AG10803 (cell line): ENCODE measurements around the gene DOCK4.
"Not testable (repeated sequence)": the region's sequence is repeated elsewhere in the genome, so short reads cannot be mapped to it uniquely, and the experiment has no call there.

Source experiments
- DNase-seq: peaks from one replicate; pipeline ENCODE4 v3.0.0; 2010; ENCODE audit warnings: low read depth
- H3K4me3 ChIP-seq: 2 replicates; pipeline ENCODE4 v1.5.1; 2011; ENCODE audit warnings: mild to moderate bottlenecking, low read length, control low read depth
- TF ChIP-seq, protein P1 (sequence below): conservative IDR thresholded peaks from 2 replicates; pipeline ENCODE4 v1.5.1; 2011; ENCODE audit warnings: mild to moderate bottlenecking, low read length, control low read depth, inconsistent platforms

DOCK4 gene, protein sequence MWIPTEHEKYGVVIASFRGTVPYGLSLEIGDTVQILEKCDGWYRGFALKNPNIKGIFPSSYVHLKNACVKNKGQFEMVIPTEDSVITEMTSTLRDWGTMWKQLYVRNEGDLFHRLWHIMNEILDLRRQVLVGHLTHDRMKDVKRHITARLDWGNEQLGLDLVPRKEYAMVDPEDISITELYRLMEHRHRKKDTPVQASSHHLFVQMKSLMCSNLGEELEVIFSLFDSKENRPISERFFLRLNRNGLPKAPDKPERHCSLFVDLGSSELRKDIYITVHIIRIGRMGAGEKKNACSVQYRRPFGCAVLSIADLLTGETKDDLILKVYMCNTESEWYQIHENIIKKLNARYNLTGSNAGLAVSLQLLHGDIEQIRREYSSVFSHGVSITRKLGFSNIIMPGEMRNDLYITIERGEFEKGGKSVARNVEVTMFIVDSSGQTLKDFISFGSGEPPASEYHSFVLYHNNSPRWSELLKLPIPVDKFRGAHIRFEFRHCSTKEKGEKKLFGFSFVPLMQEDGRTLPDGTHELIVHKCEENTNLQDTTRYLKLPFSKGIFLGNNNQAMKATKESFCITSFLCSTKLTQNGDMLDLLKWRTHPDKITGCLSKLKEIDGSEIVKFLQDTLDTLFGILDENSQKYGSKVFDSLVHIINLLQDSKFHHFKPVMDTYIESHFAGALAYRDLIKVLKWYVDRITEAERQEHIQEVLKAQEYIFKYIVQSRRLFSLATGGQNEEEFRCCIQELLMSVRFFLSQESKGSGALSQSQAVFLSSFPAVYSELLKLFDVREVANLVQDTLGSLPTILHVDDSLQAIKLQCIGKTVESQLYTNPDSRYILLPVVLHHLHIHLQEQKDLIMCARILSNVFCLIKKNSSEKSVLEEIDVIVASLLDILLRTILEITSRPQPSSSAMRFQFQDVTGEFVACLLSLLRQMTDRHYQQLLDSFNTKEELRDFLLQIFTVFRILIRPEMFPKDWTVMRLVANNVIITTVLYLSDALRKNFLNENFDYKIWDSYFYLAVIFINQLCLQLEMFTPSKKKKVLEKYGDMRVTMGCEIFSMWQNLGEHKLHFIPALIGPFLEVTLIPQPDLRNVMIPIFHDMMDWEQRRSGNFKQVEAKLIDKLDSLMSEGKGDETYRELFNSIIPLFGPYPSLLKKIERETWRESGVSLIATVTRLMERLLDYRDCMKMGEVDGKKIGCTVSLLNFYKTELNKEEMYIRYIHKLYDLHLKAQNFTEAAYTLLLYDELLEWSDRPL (N-terminal part only)

DNA sequence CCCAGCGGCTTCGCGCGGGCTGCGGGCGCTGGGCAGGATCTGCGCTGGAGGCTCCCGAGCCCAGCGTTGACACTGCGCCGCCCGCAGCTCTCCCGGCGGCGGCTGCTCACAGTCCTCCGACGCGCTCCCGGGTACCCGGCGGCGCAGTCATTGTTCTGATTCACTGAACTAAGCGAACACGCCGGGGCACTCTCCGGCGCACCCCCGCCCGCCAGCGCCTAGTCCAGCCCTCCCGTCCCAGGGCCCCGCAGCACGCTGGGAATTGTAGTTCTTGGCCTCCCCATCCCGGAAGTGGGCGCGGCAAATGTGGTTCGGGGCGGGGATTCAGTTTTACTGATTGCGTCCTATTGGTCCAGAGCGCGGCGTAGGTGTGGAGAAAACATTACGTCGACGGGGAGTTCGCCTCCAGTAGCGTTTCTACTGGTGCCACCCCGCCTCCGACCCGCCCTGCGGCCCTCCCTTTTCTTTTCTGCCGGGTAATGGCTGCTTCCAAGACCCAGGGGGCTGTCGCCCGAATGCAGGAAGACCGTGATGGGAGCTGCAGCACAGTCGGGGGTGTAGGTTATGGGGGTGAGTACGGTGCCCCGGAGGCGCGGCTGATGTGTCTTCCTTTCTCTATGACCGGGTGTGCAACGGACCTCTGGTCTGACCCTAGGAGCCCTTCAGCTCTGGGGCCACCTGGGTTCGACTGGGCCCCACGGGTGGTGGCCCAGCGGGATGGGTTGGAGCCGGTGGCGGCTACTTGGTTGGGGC is at the start of gene DOCK4, which contains the start of gene ZNF277:
Gene DOCK4 (minus strand): TSS at position 162 of the 753 bp plus-strand sequence. CDS start 261 bp downstream, outside the sequence.
Gene ZNF277 (plus strand): TSS at position 458 of the 753 bp plus-strand sequence. CDS start 22 bp downstream, at position 480.
- TF ChIP-seq, protein P1, sequence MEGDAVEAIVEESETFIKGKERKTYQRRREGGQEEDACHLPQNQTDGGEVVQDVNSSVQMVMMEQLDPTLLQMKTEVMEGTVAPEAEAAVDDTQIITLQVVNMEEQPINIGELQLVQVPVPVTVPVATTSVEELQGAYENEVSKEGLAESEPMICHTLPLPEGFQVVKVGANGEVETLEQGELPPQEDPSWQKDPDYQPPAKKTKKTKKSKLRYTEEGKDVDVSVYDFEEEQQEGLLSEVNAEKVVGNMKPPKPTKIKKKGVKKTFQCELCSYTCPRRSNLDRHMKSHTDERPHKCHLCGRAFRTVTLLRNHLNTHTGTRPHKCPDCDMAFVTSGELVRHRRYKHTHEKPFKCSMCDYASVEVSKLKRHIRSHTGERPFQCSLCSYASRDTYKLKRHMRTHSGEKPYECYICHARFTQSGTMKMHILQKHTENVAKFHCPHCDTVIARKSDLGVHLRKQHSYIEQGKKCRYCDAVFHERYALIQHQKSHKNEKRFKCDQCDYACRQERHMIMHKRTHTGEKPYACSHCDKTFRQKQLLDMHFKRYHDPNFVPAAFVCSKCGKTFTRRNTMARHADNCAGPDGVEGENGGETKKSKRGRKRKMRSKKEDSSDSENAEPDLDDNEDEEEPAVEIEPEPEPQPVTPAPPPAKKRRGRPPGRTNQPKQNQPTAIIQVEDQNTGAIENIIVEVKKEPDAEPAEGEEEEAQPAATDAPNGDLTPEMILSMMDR, result no peak
- peak within 1 kb of the TSS; percentile 94 for H3K4me3 ChIP-seq
- DNase-seq, result peak; percentile 98

DNA sequence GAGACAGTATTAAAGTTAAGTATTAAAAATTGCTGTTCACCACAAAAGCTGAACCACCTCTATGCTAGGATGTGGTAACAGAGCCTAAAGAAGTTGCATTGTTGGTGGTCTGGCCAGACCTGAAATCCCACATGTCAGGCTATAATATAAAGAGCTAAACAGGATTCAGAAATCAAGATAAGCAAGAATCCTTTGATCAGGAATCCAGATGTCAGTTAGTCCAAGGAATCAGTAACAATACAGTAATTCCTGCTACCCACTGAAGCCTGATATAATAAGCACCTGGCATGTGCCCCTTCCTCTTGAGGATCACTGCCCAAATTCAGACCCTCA is 49.2 kb upstream of the DOCK4 start:
- TF ChIP-seq, protein P1, result no peak
- DNase-seq, result no peak
- H3K4me3 ChIP-seq, result no peak overlapping the region

DNA sequence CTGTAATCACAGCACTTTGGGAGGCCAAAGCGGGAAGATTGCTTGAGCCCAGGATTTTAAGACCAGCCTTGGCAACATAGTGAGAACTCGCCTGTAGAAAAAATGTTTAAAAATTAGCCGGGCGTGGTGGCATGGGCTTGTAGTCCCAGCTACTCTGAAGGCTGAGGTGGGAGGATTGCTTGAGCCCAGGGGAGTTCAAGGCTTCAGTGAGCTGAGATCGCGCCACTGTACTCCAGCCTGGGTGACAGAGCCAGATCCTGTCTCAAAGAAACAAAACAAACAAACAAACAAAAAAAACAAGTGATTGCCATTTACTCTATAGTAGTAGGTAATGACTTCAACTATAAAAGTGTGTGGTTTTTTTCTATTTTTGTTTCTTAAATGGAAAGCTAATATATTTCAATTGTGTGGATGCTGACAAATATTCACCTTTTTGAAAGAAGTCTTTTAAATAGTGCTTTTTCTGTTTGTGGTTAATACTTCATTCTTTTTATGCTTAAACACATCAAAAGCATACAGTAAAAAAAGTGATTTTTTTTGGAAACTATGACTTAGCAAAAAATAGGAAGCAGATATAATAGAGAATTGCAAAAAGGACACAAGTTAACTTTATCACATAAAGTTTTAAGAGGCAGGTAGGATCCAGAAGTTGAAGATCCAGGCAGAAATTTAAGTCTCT is 48.6 kb upstream of the DOCK4 start:
- no peak for DNase-seq
- H3K4me3 ChIP-seq, result no peak overlapping the region
- TF ChIP-seq, protein P1, result no peak

DNA sequence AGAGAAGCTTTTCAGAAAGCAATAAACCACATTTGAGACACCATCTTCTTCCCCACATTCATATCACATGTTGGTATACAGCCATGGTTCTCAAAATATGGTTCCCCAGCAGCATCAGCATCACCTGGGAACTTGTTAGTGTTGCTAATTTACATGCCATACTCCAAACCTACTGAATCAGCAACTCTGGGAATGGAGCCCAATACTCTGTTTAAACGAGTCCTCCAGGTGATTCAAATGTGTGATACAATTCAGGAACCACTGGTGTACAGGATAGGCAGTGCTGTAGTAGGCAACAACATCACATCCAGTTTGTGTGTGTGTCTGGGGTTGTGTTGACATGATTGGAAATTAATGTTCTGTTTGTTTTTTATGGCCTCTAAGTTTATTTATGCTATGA is 48.0 kb upstream of the DOCK4 start:
- H3K4me3 ChIP-seq, result no peak overlapping the region
- DNase-seq, result no peak
- TF ChIP-seq, protein P1, result no peak

DNA sequence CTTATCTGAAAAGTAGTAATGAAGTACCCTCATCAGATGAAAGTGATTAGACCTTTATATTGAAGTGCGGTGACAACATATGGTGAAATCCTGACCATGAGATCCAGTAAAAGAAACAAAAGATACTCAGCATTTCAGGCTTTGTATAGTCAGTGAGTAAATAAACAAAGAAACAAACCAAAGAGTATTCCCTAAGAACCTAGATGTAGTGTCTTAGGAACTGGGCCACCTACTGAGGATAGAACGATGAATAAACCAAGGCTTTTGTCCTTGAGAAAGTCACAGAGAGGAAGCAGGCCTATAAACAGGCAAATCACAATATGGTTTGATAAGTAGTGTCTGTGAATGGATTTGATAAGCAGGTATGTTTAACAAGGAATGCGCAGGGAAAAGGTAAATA is 46.5 kb upstream of the DOCK4 start:
- DNase-seq, result no peak
- TF ChIP-seq, protein P1, result no peak
- H3K4me3 ChIP-seq, result no peak overlapping the region

DNA sequence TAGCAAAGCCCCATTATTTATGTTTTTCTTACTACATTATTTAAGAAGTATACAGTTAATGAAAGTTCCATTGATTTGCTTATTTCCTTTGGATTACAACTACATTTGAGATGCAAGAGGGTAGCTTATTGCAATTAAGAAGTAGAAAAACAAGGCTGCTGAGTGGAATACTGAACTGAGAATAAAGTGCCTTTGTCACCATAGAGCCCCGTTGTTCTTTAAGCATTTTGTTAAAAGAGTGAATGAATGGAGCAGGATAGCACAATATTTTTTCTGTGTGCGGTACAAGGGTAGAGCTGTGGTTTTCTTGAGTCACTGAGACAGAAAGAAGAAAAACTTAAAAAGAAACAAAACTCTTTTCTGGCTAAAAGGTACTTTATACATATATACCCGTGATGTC is 45.9 kb upstream of the DOCK4 start:
- DNase-seq, result no peak

DNA sequence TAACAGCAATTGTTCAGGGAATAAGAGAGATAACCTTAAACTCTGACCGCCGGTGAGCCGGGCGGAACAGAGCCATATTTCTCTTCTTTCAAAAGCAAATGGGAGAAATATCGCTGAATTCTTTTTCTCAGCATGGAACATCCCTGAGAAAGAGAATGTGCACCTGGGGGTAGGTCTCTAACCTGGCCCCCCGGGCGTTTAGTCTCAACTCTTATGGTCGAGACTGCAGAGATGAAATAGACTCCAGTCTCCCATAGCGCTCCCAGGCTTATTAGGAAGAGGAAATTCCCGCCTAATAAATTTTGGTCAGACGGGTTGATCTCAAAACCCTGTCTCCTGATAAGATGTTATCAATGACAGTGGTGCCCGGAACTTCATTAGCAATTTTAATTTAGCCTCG is 43.8 kb upstream of the DOCK4 start:
- not testable (repeated sequence) for H3K4me3 ChIP-seq

More for the DNA sequence above, 45.9 kb upstream of the DOCK4 start:
- H3K4me3 ChIP-seq, result no peak overlapping the region
- TF ChIP-seq, protein P1, result no peak

More for the DNA sequence above, 43.8 kb upstream of the DOCK4 start:
- DNase-seq, result not testable (repeated sequence)
